Activated CD4-positive, alpha-beta memory T cell treated with anti-CD3 and anti-CD28 coated beads for 36 hours (primary cell): ENCODE results near the gene ITPRIPL1. TPM values are rescaled to one million over a fixed set of nuclear protein-coding genes. Genes with fewer than 3 reads are reported as not detected.
"Not testable (repeated sequence)": the region's sequence is repeated elsewhere in the genome, so short reads cannot be mapped to it uniquely, and the experiment has no call there.

Experiments
- CTCF ChIA-PET: fragments of 350-600 bp; sonication (Branson Sonifier 250); formaldehyde crosslinking; loops from one replicate; lab custom pipeline; 2021; ENCODE audit warnings: antibody characterized with exemption, inconsistent platforms; lab: Charles Lee
- POLR2A ChIA-PET: fragments of 350-600 bp; sonication (Branson Sonifier 250); formaldehyde crosslinking; loops from one replicate; lab custom pipeline; 2021; ENCODE audit warnings: antibody characterized with exemption; lab: Charles Lee
- DNase-seq: peaks from one replicate; pipeline ENCODE4 v3.0.0-alpha.2; 2020
- H3K27ac Mint-ChIP-seq: one replicate; pipeline ENCODE4 v1.8.0; 2021; ENCODE audit warnings: mixed read lengths
- H3K27me3 Mint-ChIP-seq: one replicate; pipeline ENCODE4 v1.8.0; 2021; ENCODE audit warnings: mixed read lengths
- H3K36me3 Mint-ChIP-seq: one replicate; pipeline ENCODE4 v1.8.0; 2021; ENCODE audit warnings: mixed read lengths
- H3K4me1 Mint-ChIP-seq: one replicate; pipeline ENCODE4 v1.8.0; 2021; ENCODE audit warnings: low read depth, mixed read lengths
- H3K4me3 Mint-ChIP-seq: one replicate; pipeline ENCODE4 v1.8.0; 2021; ENCODE audit warnings: mild to moderate bottlenecking, mixed read lengths
- H3K9me3 Mint-ChIP-seq: one replicate; pipeline ENCODE4 v1.8.0; 2021; ENCODE audit warnings: mixed read lengths
- intact Hi-C: fragments of 100-400 bp; cut with micrococcal nuclease; formaldehyde crosslinking; loops from one replicate; pipeline ENCODE4 v1.15.1; 2023
- total RNA-seq, 2 experiments: library from RNA; stranded (reverse); gene quantifications; one replicate each; pipeline ENCODE4 v1.2.3, GENCODE V29; 2021

Gene ITPRIPL1
- total RNA-seq: 10 to 100 TPM; 30.2 TPM

- Mint-ChIP-seq H3K4me1 (peaks cover 56% of the 10 kb centered on the region), H3K36me3 (peaks cover 30% of the 10 kb centered on the region), H3K27ac (peak within 1 kb of the TSS; percentile 91), H3K4me3 (peak within 1 kb of the TSS; percentile 88), H3K27me3 (no peaks in the 10 kb centered on the region), H3K9me3 (no peaks in the 10 kb centered on the region)
- DNase-seq: peak; percentile 56
- intact Hi-C loops: loop anchor here (2.0 kb wide), 1 partner anchor 16 kb away; no protein-coding TSS in a partner anchor
- ChIA-PET CTCF (interaction anchor here (0.6 to 1.8 kb wide), 7 partner anchors 8 to 208 kb away, joined by 3 to 5 read pairs (median 3); partner anchors contain the start of genes NCAPH and SNRNP200), POLR2A (interaction anchor here (0.6 to 8.1 kb wide), 6 partner anchors 9 to 549 kb away, joined by 3 to 70 read pairs (median 8); partner anchors contain the start of genes NCAPH and SNRNP200)
Measured at GRCh38 chr2:96325041-96325883, at the start of gene ITPRIPL1. TSS of gene ITPRIPL1 (plus strand) at chr2:96325317. CDS start at chr2:96325840, 523 bp downstream.

GRCh38 chr2:96276787-96277499, 48.2 kb upstream of the ITPRIPL1 start:
- H3K4me3 Mint-ChIP-seq: no peak overlapping the region
- intact Hi-C loops: no loop called here
- ChIA-PET CTCF (no interaction called here), POLR2A (interaction anchor here (1.5 kb wide), 1 partner anchor 87 kb away, joined by 4 read pairs; no protein-coding TSS in a partner anchor)
- DNase-seq: no peak
- no peak overlapping the region for H3K27ac Mint-ChIP-seq
- peaks cover 58% of the 10 kb centered on the region for H3K36me3 Mint-ChIP-seq
- no peaks in the 10 kb centered on the region for H3K27me3 Mint-ChIP-seq
- H3K9me3 Mint-ChIP-seq: no peaks in the 10 kb centered on the region
- H3K4me1 Mint-ChIP-seq: no peaks in the 10 kb centered on the region

GRCh38 chr2:96287273-96287856, 37.8 kb upstream of the ITPRIPL1 start:
- Mint-ChIP-seq H3K4me3 (no peak overlapping the region), H3K4me1 (peaks cover 8% of the 10 kb centered on the region), H3K27me3 (no peaks in the 10 kb centered on the region), H3K36me3 (peaks cover 82% of the 10 kb centered on the region), H3K9me3 (no peaks in the 10 kb centered on the region), H3K27ac (peak overlapping the region; percentile 74)
- no peak for DNase-seq
- ChIA-PET POLR2A (interaction anchor here (0.9 kb wide), 1 partner anchor 19 kb away, joined by 3 read pairs; no protein-coding TSS in a partner anchor), CTCF (interaction anchor here (0.6 kb wide), 1 partner anchor 20 kb away, joined by 3 read pairs; no protein-coding TSS in a partner anchor)
- intact Hi-C loops: no loop called here

- no peak for DNase-seq
- Mint-ChIP-seq H3K4me3 (no peak overlapping the region), H3K4me1 (peaks cover 8% of the 10 kb centered on the region), H3K27ac (no peak overlapping the region), H3K27me3 (no peaks in the 10 kb centered on the region), H3K36me3 (peaks cover 78% of the 10 kb centered on the region), H3K9me3 (no peaks in the 10 kb centered on the region)
- intact Hi-C loops: no loop called here
- ChIA-PET POLR2A (no interaction called here), CTCF (interaction anchor here (1.9 kb wide), 1 partner anchor 27 kb away, joined by 4 read pairs; no protein-coding TSS in a partner anchor)
Measured at GRCh38 chr2:96291751-96292150, 33.4 kb upstream of the ITPRIPL1 start.

GRCh38 chr2:96294271-96294670, 30.8 kb upstream of the ITPRIPL1 start:
- H3K27me3 Mint-ChIP-seq, H3K9me3 Mint-ChIP-seq, H3K4me3 Mint-ChIP-seq, H3K4me1 Mint-ChIP-seq, DNase-seq, H3K27ac Mint-ChIP-seq, intact Hi-C loops: not testable (repeated sequence)
- CTCF ChIA-PET: interaction anchor here (0.7 kb wide), 1 partner anchor 52 kb away, joined by 3 read pairs; no protein-coding TSS in a partner anchor
- POLR2A ChIA-PET: interaction anchor here (1.4 kb wide), 1 partner anchor 11 kb away, joined by 5 read pairs; the partner anchor contains the start of gene SNRNP200
- peaks cover 80% of the 10 kb centered on the region for H3K36me3 Mint-ChIP-seq

GRCh38 chr2:96296925-96297324, 28.2 kb upstream of the ITPRIPL1 start:
- Mint-ChIP-seq H3K27ac (no peak overlapping the region), H3K27me3 (no peaks in the 10 kb centered on the region), H3K4me3 (no peak overlapping the region), H3K4me1 (peaks cover 12% of the 10 kb centered on the region), H3K36me3 (peaks cover 77% of the 10 kb centered on the region), H3K9me3 (no peaks in the 10 kb centered on the region)
- ChIA-PET POLR2A (no interaction called here), CTCF (no interaction called here)
- no peak for DNase-seq
- intact Hi-C loops: no loop called here

- Mint-ChIP-seq H3K4me3 (no peak overlapping the region), H3K27me3 (no peaks in the 10 kb centered on the region), H3K9me3 (no peaks in the 10 kb centered on the region), H3K27ac (peak overlapping the region; percentile 28), H3K4me1 (peaks cover 45% of the 10 kb centered on the region), H3K36me3 (peaks cover 71% of the 10 kb centered on the region)
- no peak for DNase-seq
- intact Hi-C loops: no loop called here
- ChIA-PET POLR2A (interaction anchor here (1.2 to 1.6 kb wide), 2 partner anchors 34 to 93 kb away, joined by 3 to 4 read pairs; partner anchors contain the start of genes NCAPH and STARD7), CTCF (interaction anchor here (1.2 kb wide), 1 partner anchor 226 kb away, joined by 4 read pairs; no protein-coding TSS in a partner anchor)
Measured at GRCh38 chr2:96301865-96302264, 23.3 kb upstream of the ITPRIPL1 start.

- CTCF ChIA-PET: interaction anchor here (1.0 to 2.1 kb wide), 4 partner anchors 17 to 205 kb away, joined by 3 to 8 read pairs (median 6); no protein-coding TSS in a partner anchor
- Mint-ChIP-seq H3K4me1 (peaks cover 47% of the 10 kb centered on the region), H3K36me3 (peaks cover 44% of the 10 kb centered on the region), H3K4me3 (peak overlapping the region; percentile 99), H3K27me3 (no peaks in the 10 kb centered on the region), H3K27ac (peak overlapping the region; percentile 57), H3K9me3 (no peaks in the 10 kb centered on the region)
- POLR2A ChIA-PET: interaction anchor here (0.6 to 2.9 kb wide), 13 partner anchors 11 to 333 kb away, joined by 3 to 28 read pairs (median 4); partner anchors contain the start of genes ITPRIPL1 and NCAPH
- intact Hi-C loops: loop anchor here (1.0 to 2.0 kb wide), 4 partner anchors 17 to 40 kb away; partner anchors contain the start of genes CIAO1 and NCAPH
- DNase-seq: no peak
Measured at GRCh38 chr2:96304606-96305005, 20.5 kb upstream of the ITPRIPL1 start.

- ChIA-PET CTCF (interaction anchor here (1.0 to 2.1 kb wide), 5 partner anchors 16 to 204 kb away, joined by 3 to 8 read pairs (median 5); partner anchors contain the start of gene ITPRIPL1), POLR2A (interaction anchor here (0.6 to 2.9 kb wide), 20 partner anchors 10 to 332 kb away, joined by 3 to 28 read pairs (median 4); partner anchors contain the start of genes ANKRD36C, ITPRIPL1, NCAPH and STARD7)
- H3K27me3 Mint-ChIP-seq: no peaks in the 10 kb centered on the region
- no peaks in the 10 kb centered on the region for H3K9me3 Mint-ChIP-seq
- peaks cover 47% of the 10 kb centered on the region for H3K4me1 Mint-ChIP-seq
- DNase-seq: peak; percentile 94
- H3K27ac Mint-ChIP-seq: peak within 1 kb of the TSS; percentile 97
- H3K4me3 Mint-ChIP-seq: peak within 1 kb of the TSS; percentile 99
- H3K36me3 Mint-ChIP-seq: peaks cover 39% of the 10 kb centered on the region
- intact Hi-C loops: loop anchor here (1.0 to 2.0 kb wide), 4 partner anchors 16 to 39 kb away; partner anchors contain the start of genes CIAO1 and NCAPH
Measured at GRCh38 chr2:96305091-96305978, 19.8 kb upstream of the ITPRIPL1 start, which contains the start of gene SNRNP200. TSS of gene SNRNP200 (minus strand) at chr2:96305546. CDS start at chr2:96305437, 109 bp downstream.

GRCh38 chr2:96305979-96306308, 19.2 kb upstream of the ITPRIPL1 start:
- ChIA-PET POLR2A (interaction anchor here (0.8 to 2.9 kb wide), 13 partner anchors 10 to 314 kb away, joined by 3 to 28 read pairs (median 5); partner anchors contain the start of genes ANKRD36C, ITPRIPL1, NCAPH and STARD7), CTCF (interaction anchor here (1.2 to 2.1 kb wide), 4 partner anchors 16 to 101 kb away, joined by 3 to 8 read pairs (median 6); partner anchors contain the start of gene ITPRIPL1)
- peak overlapping the region; percentile 97 for H3K27ac Mint-ChIP-seq
- H3K27me3 Mint-ChIP-seq: no peaks in the 10 kb centered on the region
- intact Hi-C loops: loop anchor here (1.0 to 2.0 kb wide), 4 partner anchors 15 to 40 kb away; partner anchors contain the start of genes CIAO1 and NCAPH
- H3K4me3 Mint-ChIP-seq: peak overlapping the region; percentile 99
- peaks cover 36% of the 10 kb centered on the region for H3K36me3 Mint-ChIP-seq
- H3K9me3 Mint-ChIP-seq: no peaks in the 10 kb centered on the region
- H3K4me1 Mint-ChIP-seq: peaks cover 45% of the 10 kb centered on the region
- DNase-seq: no peak
